ENCODE measurements around the gene SOD2.
A peak's percentile ranks its signal among the peaks of the same experiment; 100 is the strongest.
"Not testable (repeated sequence)": the region's sequence is repeated elsewhere in the genome, so short reads cannot be mapped to it uniquely, and the experiment has no call there.

Gene SOD2

DNA sequence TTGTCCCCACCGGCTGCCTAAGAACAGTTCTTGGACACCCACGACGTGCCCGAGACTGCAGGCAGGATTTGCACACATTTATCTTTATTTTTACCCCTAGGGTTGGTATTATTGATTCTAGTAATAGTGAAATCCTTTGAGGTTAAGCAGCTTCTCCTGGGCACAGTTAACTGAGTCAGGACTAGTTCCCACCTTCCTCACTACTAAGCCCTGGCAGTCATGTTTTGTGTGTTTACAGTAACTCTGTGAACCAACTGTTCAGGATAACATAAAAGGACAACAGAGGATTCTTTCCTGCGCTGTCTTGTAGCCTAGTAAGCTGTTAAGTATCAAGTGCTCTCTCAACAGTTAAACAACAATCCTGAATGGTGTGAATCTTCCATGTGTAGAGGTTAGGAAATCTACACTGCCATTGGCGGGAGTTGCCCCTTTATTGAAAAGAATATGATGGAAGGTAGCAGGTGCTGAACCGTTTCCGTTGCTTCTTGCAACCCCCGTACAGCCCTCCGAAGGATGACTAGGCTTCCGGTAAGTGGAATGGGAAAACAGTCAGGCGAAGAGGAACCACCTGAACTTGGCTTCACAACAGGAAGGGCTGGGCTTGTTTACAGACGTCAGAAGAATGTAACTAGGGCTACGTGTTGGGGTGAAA is 979 bp upstream of the SOD2 start:
- WGBS (ENCODE audit: insufficient coverage) = 5% methylated on average over 8 of the region's 14 CpGs
- DNase-seq = peak; percentile 85 to 94 (median 87)
- Histone ChIP-seq H3K4me1 (ENCODE audit: control extremely low read depth in 1 of 4, control insufficient read depth in 4 of 4, insufficient read depth in 4 of 4, low read length in 3 of 4) (peaks cover 22 to 67% (median 34%) of the 10 kb centered on the region in 4 experiments), H3K9me3 (ENCODE audit: control extremely low read depth in 1 of 5, control insufficient read depth in 4 of 5, insufficient read depth in 2 of 5, low read depth in 1 of 5, low read length in 4 of 5) (no peaks in the 10 kb centered on the region), H3K4me3 (ENCODE audit: control insufficient read depth in 1 of 7, extremely low read depth in 1 of 7, insufficient read depth in 4 of 7, low read depth in 2 of 7, low read length in 6 of 7) (peak overlapping the region; percentile 58 to 91 (median 83)), H3K27me3 (replicated peaks in 2 of 5; ENCODE audit: control insufficient read depth in 4 of 5, insufficient read depth in 5 of 5, low read length in 4 of 5) (no peaks in the 10 kb centered on the region), H3K27ac (ENCODE audit: insufficient read depth in 1 of 2, low read depth in 1 of 2, low read length in 2 of 2, poor library complexity in 1 of 2, severe bottlenecking in 2 of 2) (peak overlapping the region; percentile 87 to 90), H3K36me3 (ENCODE audit: control insufficient read depth in 4 of 4, insufficient read depth in 4 of 4, low read length in 3 of 4) (peaks cover 2 to 9% (median 8%) of the 10 kb centered on the region in 4 experiments)
- ChIA-PET CTCF (interaction anchor here (0.6 to 2.6 kb wide), 5 partner anchors 13 to 829 kb away, joined by 3 to 8 read pairs (median 3); partner anchors contain the start of genes MRPL18 and TCP1), POLR2A (interaction anchor here (0.5 to 4.3 kb wide), 7 partner anchors 12 to 177 kb away, joined by 3 to 46 read pairs (median 3); partner anchors contain the start of genes ACAT2, MRPL18 and WTAP)

DNA sequence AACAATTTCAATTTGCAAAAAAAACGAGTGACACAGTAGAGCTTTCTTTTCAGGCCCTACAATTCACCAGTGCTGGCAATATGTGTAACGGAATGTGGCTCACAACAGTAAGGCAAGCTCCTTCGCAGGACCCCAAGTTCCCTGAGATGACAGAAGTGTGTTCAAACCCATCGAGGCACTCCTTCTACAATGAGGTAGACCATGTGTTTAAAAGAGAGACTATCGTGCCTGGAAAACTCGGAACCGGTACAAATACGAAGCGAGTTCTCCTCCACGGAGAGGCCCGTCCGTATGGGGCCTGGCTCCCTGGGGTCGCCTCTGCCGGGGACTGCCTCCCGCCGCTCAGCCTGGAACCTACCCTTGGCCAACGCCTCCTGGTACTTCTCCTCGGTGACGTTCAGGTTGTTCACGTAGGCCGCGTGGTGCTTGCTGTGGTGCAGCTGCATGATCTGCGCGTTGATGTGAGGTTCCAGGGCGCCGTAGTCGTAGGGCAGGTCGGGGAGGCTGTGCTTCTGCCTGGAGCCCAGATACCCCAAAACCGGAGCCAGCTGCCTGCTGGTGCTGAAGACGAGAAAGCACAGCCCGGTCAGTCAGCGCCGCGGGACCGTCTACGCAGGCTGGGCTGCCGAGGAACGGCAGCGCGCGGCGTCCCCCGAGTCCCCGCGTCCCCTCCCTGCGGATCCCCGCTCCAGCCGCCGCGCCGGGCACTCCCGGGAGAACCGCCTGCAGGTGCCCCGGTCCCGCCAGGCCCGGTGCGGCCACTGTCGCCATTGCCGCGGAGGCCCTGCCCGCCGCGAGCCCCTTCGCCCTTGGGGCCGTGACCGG is 526 bp downstream of the SOD2 start:
- Histone ChIP-seq H3K4me1 (ENCODE audit: control extremely low read depth in 1 of 4, control insufficient read depth in 4 of 4, insufficient read depth in 4 of 4, low read length in 3 of 4) (peaks cover 23 to 82% (median 41%) of the 10 kb centered on the region in 4 experiments), H3K36me3 (ENCODE audit: control insufficient read depth in 4 of 4, insufficient read depth in 4 of 4, low read length in 3 of 4) (peaks cover 5 to 20% (median 18%) of the 10 kb centered on the region in 4 experiments), H3K4me3 (ENCODE audit: control insufficient read depth in 1 of 7, extremely low read depth in 1 of 7, insufficient read depth in 4 of 7, low read depth in 2 of 7, low read length in 6 of 7) (peak overlapping the region; percentile 81 to 94 (median 86)), H3K9me3 (ENCODE audit: control extremely low read depth in 1 of 5, control insufficient read depth in 4 of 5, insufficient read depth in 2 of 5, low read depth in 1 of 5, low read length in 4 of 5) (no peaks in the 10 kb centered on the region), H3K27ac (ENCODE audit: insufficient read depth in 1 of 2, low read depth in 1 of 2, low read length in 2 of 2, poor library complexity in 1 of 2, severe bottlenecking in 2 of 2) (peak overlapping the region; percentile 50 to 90), H3K27me3 (replicated peaks in 2 of 5; ENCODE audit: control insufficient read depth in 4 of 5, insufficient read depth in 5 of 5, low read length in 4 of 5) (no peaks in the 10 kb centered on the region)
- peak in 2 of 3 donors; percentile 54 to 63 for DNase-seq
- ChIA-PET POLR2A (interaction anchor here (0.5 to 4.3 kb wide), 12 partner anchors 10 to 162 kb away, joined by 3 to 46 read pairs (median 4); partner anchors contain the start of genes ACAT2, MRPL18 and WTAP), CTCF (interaction anchor here (1.0 to 5.1 kb wide), 17 partner anchors 8 to 160 kb away, joined by 3 to 41 read pairs (median 9); partner anchors contain the start of genes MRPL18, TCP1 and WTAP)
- under 1% methylated on average over 52 of the region's 66 CpGs for WGBS (ENCODE audit: insufficient coverage)

- no peak for DNase-seq
- Histone ChIP-seq H3K27me3 (replicated peaks in 2 of 5; ENCODE audit: control insufficient read depth in 4 of 5, insufficient read depth in 5 of 5, low read length in 4 of 5) (no peaks in the 10 kb centered on the region), H3K27ac (ENCODE audit: insufficient read depth in 1 of 2, low read depth in 1 of 2, low read length in 2 of 2, poor library complexity in 1 of 2, severe bottlenecking in 2 of 2) (peak overlapping the region; percentile 50 to 90), H3K4me3 (ENCODE audit: control insufficient read depth in 1 of 7, extremely low read depth in 1 of 7, insufficient read depth in 4 of 7, low read depth in 2 of 7, low read length in 6 of 7) (peak overlapping the region; percentile 81 to 94 (median 86)), H3K4me1 (ENCODE audit: control extremely low read depth in 1 of 4, control insufficient read depth in 4 of 4, insufficient read depth in 4 of 4, low read length in 3 of 4) (peaks cover 21 to 83% (median 45%) of the 10 kb centered on the region in 4 experiments), H3K9me3 (ENCODE audit: control extremely low read depth in 1 of 5, control insufficient read depth in 4 of 5, insufficient read depth in 2 of 5, low read depth in 1 of 5, low read length in 4 of 5) (no peaks in the 10 kb centered on the region), H3K36me3 (ENCODE audit: control insufficient read depth in 4 of 4, insufficient read depth in 4 of 4, low read length in 3 of 4) (peaks cover 5 to 20% (median 18%) of the 10 kb centered on the region in 4 experiments)
- CTCF ChIA-PET = interaction anchor here (0.6 to 5.1 kb wide), 24 partner anchors 9 to 333 kb away, joined by 3 to 41 read pairs (median 6); partner anchors contain the start of genes MRPL18, TCP1 and WTAP
- 21% methylated on average over 2 of the region's 7 CpGs for WGBS (ENCODE audit: insufficient coverage)
- POLR2A ChIA-PET = interaction anchor here (0.6 to 4.3 kb wide), 6 partner anchors 10 to 70 kb away, joined by 3 to 46 read pairs (median 6); partner anchors contain the start of genes ACAT2 and WTAP
Measured at GRCh38 chr6:159691963-159692287, 1.1 kb downstream of the SOD2 start.

DNA sequence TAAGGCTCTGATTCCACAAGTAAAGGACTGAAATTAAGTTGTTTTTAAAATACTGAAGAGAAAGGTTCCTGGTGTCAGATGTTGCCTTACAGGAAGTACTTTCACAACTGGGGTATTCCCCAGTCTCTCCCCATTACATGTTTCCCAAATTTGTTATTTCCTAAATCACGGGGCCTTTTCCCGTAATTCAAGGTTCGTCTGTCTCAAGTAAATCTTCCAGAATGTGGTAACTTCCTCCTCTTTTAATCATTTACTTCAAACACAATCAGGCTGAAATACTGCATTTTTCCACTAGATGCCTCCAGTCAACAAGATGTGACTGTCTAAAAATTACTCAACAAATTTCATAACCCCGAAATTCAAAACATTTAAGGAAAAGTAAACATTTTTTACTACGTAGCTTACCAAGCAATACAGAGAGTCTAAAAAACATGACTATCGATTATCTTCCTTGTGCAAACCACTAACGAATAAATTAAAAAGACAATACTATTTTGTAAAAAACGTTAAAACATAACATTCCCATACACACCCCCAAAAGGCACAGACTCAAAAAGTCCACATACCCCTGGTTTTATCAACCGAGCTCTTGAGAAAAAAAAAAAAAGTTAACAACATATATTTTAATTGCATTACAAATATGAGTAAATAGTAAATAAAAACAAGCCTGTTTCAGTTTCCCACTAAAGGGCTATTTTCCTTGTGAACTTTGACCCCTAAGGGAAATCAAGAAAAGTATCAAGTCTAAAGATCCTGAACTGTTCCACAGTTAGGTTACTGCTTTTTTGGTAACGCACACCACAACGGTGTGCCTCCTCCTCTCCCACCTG is 1.7 kb downstream of the SOD2 start:
- no peaks in the 10 kb centered on the region for H3K9me3 ChIP-seq (ENCODE audit: control extremely low read depth in 1 of 5, control insufficient read depth in 4 of 5, insufficient read depth in 2 of 5, low read depth in 1 of 5, low read length in 4 of 5)
- 27% methylated on average over 5 of the region's 11 CpGs for WGBS (ENCODE audit: insufficient coverage)
- peak; percentile 84 to 89 (median 89) for DNase-seq
- CTCF ChIA-PET = interaction anchor here (0.6 to 5.1 kb wide), 28 partner anchors 9 to 333 kb away, joined by 3 to 41 read pairs (median 5); partner anchors contain the start of genes MRPL18, TCP1 and WTAP
- POLR2A ChIA-PET = interaction anchor here (0.6 to 4.3 kb wide), 8 partner anchors 9 to 70 kb away, joined by 3 to 46 read pairs (median 4); partner anchors contain the start of genes ACAT2 and WTAP
- H3K36me3 ChIP-seq (ENCODE audit: control insufficient read depth in 4 of 4, insufficient read depth in 4 of 4, low read length in 3 of 4) = peaks cover 5 to 20% (median 18%) of the 10 kb centered on the region in 4 experiments
- no peaks in the 10 kb centered on the region for H3K27me3 ChIP-seq (replicated peaks in 2 of 5; ENCODE audit: control insufficient read depth in 4 of 5, insufficient read depth in 5 of 5, low read length in 4 of 5)
- peak overlapping the region; percentile 81 to 94 (median 86) for H3K4me3 ChIP-seq (ENCODE audit: control insufficient read depth in 1 of 7, extremely low read depth in 1 of 7, insufficient read depth in 4 of 7, low read depth in 2 of 7, low read length in 6 of 7)
- H3K4me1 ChIP-seq (ENCODE audit: control extremely low read depth in 1 of 4, control insufficient read depth in 4 of 4, insufficient read depth in 4 of 4, low read length in 3 of 4) = peaks cover 20 to 85% (median 49%) of the 10 kb centered on the region in 4 experiments
- H3K27ac ChIP-seq (ENCODE audit: insufficient read depth in 1 of 2, low read depth in 1 of 2, low read length in 2 of 2, poor library complexity in 1 of 2, severe bottlenecking in 2 of 2) = peak overlapping the region; percentile 50 to 90

GRCh38 chr6:159690135-159690534 is 2.9 kb downstream of the SOD2 start:
- WGBS (ENCODE audit: insufficient coverage) = 96% methylated on average over 12 of the region's 13 CpGs
- peaks cover 7 to 28% (median 23%) of the 10 kb centered on the region in 4 experiments for H3K36me3 ChIP-seq (ENCODE audit: control insufficient read depth in 4 of 4, insufficient read depth in 4 of 4, low read length in 3 of 4)
- H3K27ac ChIP-seq (ENCODE audit: insufficient read depth in 1 of 2, low read depth in 1 of 2, low read length in 2 of 2, poor library complexity in 1 of 2, severe bottlenecking in 2 of 2) = peak overlapping the region in 1 of 2 experiments; percentile 43
- H3K27me3 ChIP-seq (replicated peaks in 2 of 5; ENCODE audit: control insufficient read depth in 4 of 5, insufficient read depth in 5 of 5, low read length in 4 of 5); DNase-seq; H3K9me3 ChIP-seq (ENCODE audit: control extremely low read depth in 1 of 5, control insufficient read depth in 4 of 5, insufficient read depth in 2 of 5, low read depth in 1 of 5, low read length in 4 of 5); H3K4me3 ChIP-seq (ENCODE audit: control insufficient read depth in 1 of 7, extremely low read depth in 1 of 7, insufficient read depth in 4 of 7, low read depth in 2 of 7, low read length in 6 of 7): not testable (repeated sequence)
- peaks cover 19 to 84% (median 51%) of the 10 kb centered on the region in 4 experiments for H3K4me1 ChIP-seq (ENCODE audit: control extremely low read depth in 1 of 4, control insufficient read depth in 4 of 4, insufficient read depth in 4 of 4, low read length in 3 of 4)
- ChIA-PET CTCF (interaction anchor here (0.7 to 5.1 kb wide), 14 partner anchors 9 to 448 kb away, joined by 3 to 41 read pairs (median 12); partner anchors contain the start of genes MRPL18, TCP1 and WTAP), POLR2A (interaction anchor here (4.3 kb wide), 1 partner anchor 37 kb away, joined by 46 read pairs; the partner anchor contains the start of gene WTAP)

- peak overlapping the region in 2 of 7 experiments; percentile 39 to 60 for H3K4me3 ChIP-seq (ENCODE audit: control insufficient read depth in 1 of 7, extremely low read depth in 1 of 7, insufficient read depth in 4 of 7, low read depth in 2 of 7, low read length in 6 of 7)
- H3K9me3 ChIP-seq (ENCODE audit: control extremely low read depth in 1 of 5, control insufficient read depth in 4 of 5, insufficient read depth in 2 of 5, low read depth in 1 of 5, low read length in 4 of 5) = no peaks in the 10 kb centered on the region
- peak overlapping the region; percentile 40 to 43 for H3K27ac ChIP-seq (ENCODE audit: insufficient read depth in 1 of 2, low read depth in 1 of 2, low read length in 2 of 2, poor library complexity in 1 of 2, severe bottlenecking in 2 of 2)
- peaks cover 14 to 73% (median 40%) of the 10 kb centered on the region in 4 experiments for H3K4me1 ChIP-seq (ENCODE audit: control extremely low read depth in 1 of 4, control insufficient read depth in 4 of 4, insufficient read depth in 4 of 4, low read length in 3 of 4)
- DNase-seq = no peak
- WGBS (ENCODE audit: insufficient coverage) = 88% methylated on average over 6 of the region's 6 CpGs
- CTCF ChIA-PET = interaction anchor here (0.6 to 5.1 kb wide), 14 partner anchors 8 to 515 kb away, joined by 3 to 41 read pairs (median 6); partner anchors contain the start of genes MRPL18, TCP1 and WTAP
- POLR2A ChIA-PET = no interaction called here
- H3K27me3 ChIP-seq (replicated peaks in 2 of 5; ENCODE audit: control insufficient read depth in 4 of 5, insufficient read depth in 5 of 5, low read length in 4 of 5) = no peaks in the 10 kb centered on the region
- H3K36me3 ChIP-seq (ENCODE audit: control insufficient read depth in 4 of 4, insufficient read depth in 4 of 4, low read length in 3 of 4) = peaks cover 10 to 34% (median 27%) of the 10 kb centered on the region in 4 experiments
Measured at GRCh38 chr6:159689001-159689400, 4.0 kb downstream of the SOD2 start.

Data from common myeloid progenitor, CD34-positive (primary cell).